GM23248 (cell line): ENCODE results near the gene WASF3.

Source experiments
- EZH2 ChIP-seq: fragments of 200-600 bp; sonication (generic); IDR thresholded peaks from 2 replicates; pipeline ENCODE4 v1.6.1; 2018; ENCODE audit warnings: antibody characterized with exemption, mild to moderate bottlenecking; ENCODE audit not compliant: insufficient read depth, poor library complexity, severe bottlenecking
- EZH2phosphoT487 ChIP-seq: fragments of 200-600 bp; sonication (generic); IDR thresholded peaks from 2 replicates; pipeline ENCODE4 v1.6.1; 2018; ENCODE audit warnings: antibody characterized with exemption, moderate library complexity, mild to moderate bottlenecking, low read depth; ENCODE audit not compliant: insufficient read depth

DNA sequence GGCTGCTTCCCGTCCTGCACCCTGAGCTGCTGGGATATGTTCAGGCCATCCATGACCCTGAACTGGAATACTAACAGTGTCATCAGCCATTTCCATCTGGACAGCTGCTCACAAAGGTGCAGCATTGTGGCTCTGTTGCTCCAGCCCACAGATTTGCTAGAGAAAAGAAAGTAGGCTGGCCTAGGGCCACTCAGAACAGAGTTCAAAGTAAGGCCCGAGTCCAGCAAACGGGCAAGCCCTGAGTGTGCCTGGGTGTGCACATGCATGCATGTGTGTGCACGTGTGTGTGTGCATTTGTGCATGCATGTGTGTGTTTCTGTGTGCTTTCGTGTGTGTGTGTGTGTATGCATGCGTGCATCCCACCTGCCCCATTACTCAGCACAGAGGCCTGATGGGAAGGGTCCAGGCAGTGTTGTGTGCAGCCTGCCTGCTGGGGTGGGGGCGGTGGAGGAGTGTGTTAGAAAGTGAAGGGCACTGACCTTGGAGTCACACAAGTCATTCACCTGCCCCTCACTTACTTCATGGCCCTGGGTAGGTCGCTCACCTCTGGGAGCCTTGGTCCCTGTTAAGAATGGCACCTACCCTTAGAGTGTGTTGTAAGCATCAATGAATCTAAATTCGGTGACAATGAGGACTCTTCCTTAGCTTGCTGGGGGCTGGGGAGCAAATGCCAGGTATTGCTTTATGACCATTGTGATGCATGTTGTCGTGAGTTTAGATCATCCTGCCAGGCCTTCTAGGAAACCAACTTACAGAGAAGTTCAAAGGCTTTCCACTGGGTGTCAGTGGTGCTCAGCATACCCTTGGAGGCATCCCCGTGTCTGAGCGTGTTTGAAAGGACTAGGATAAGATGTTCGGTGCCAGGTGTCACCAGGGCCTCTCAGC lies 149.9 kb downstream of the WASF3 start:
- no peak for TF ChIP-seq EZH2phosphoT487
- TF ChIP-seq EZH2: no peak
